ENCODE results near the gene SLC22A23.
A peak's percentile ranks its signal among the peaks of the same experiment; 100 is the strongest.

Gene SLC22A23

DNA sequence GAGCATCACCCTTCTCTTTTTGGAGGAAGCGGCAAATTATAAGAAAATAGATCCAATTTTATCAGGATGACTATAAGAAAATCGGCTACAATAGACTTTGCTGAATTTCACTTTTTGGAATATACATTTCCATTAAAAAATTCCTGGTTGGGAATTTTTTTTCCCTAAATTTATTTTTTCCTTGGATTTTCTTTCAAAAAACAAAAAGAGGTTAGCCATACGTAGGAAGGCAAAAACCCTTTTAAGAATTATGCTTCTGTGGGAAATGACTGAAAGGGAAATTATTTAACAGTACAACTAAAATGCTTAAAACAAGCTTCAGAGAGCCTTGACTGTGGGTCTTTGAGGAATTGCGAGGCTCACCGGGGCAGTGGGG is 86.9 kb downstream of the SLC22A23 start:
- DNase-seq (ENCODE audit: low spot score), result no peak

DNA sequence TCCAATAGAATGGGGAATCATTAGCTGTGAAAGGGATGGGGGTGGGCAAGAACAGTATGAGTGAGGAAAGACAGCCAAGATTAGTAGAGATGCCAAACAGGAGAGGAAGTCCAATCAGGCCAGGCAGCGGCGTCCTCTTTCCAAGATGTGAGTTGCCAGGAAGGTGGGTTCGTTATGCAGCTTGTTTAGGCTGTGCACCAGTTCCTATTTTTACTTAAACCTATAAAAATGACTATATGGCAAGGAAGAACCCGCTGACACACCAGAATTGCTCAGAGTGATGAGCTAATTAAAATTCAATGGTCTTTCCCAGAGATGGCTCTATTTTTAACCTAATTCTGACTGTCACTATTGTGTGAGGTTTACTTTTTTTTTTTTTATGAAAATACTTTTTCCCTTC is 88.2 kb downstream of the SLC22A23 start:
- DNase-seq (ENCODE audit: low spot score), result no peak

DNA sequence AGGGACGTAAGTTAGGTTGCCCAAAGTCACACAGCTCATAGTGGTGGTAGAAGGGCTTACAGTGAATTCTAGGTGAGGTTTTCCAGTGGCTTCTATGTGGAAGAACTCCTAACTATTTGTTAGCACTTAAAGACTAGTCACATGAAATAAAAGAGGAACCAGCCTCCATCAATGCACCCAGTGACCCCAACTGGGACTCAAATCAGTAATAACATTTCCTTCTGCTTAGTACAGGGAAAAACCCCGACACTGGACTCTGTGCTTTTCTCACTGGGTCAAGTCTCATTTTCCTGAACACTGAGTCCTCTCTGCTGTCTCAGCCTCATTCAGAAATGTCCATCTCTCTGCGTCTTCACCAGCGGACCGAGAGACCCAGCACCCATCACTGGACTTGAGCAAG is 89.2 kb downstream of the SLC22A23 start:
- DNase-seq (ENCODE audit: low spot score), result no peak

DNA sequence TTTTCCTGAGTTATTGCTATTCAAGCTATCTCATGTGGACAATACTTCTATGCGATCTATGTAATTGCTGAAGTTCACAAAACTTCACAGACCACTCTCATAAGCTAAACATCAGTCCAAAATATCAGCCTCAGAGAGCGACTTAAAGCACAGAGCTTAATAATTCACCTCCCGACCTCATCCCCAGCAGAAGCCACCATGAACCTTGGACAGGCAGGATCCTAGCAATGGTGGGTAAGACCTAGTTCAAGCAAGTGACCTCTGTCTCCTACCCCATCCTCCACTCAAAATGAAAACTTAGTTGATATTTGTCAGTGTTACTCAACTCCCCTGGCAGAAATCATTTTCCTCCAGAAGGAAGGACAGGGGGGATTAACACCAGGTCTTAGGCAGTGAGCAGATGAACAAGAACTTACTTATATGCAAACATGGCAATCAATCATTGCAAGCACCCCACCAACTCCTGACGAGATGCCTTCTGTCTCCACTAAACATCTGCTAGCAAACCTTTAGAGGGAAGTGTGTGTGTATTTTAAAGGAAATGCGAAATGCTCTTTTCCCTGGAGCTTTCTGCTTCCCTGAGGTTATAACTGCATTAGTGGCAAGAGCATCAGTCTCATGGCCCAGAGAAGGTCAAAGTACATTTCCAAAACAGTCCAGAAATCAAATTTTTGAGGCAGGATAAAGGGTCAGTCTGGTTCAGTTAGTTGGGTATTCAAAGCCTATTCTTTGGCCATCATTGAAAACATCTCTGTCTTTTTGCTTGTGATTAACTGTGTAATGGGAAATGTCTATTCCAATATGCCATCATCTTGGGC is 90.0 kb downstream of the SLC22A23 start:
- no peak for DNase-seq (ENCODE audit: low spot score)

DNA sequence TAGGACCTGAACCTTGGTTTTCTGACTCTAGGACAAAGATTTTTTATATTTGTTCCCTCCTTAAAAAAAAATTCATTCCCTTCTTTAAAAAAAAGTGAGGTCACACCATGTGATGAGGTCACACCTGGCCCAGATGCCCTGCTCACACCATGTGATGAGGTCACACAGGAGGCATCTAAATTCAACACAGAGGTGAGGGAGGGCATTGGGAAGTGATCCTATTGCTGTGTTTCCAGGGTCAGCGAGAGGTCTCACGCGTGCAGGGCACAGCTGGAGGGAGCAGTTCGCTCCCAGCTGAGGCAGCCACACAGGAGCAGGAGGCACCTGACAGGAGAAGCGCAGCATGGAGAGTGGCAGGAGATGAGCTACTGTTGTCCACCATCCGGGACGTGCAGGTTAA is 92.5 kb downstream of the SLC22A23 start:
- no peak for DNase-seq (ENCODE audit: low spot score)

DNA sequence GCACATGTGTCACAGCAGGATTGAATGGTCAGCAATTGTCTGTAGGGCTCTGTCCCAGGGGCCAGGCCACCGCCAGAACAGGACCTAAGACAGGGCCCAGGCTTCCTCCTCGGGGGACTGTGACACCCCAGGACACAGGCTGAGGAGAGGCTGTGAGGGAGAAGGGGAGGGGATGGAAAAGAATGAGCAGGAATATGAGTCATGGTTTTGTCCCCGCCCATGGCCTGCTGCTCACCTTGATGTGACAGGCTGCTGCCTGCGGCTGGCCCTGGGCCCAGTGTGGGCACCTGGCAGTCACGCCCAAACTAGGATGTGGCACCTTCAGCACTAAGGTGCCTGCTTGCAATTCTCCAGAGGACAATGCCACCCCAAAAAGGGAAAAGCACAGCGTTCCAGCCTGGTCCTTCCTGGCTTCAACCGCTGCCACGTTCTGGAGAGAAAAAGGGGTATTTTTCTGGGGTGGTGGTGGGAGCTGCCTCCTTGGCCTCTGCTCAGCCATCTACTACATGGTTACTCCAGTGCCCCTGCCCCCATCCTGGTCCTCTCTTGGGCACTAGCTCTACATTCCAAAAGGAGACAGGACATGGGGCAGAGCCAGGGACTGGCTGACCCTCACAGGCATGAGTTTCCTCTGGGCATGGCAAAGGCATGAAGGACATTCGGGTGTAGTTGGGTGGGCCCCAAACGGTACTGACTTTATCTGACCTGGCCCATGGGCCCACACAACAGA is 93.4 kb downstream of the SLC22A23 start:
- DNase-seq (ENCODE audit: low spot score), result no peak

DNA sequence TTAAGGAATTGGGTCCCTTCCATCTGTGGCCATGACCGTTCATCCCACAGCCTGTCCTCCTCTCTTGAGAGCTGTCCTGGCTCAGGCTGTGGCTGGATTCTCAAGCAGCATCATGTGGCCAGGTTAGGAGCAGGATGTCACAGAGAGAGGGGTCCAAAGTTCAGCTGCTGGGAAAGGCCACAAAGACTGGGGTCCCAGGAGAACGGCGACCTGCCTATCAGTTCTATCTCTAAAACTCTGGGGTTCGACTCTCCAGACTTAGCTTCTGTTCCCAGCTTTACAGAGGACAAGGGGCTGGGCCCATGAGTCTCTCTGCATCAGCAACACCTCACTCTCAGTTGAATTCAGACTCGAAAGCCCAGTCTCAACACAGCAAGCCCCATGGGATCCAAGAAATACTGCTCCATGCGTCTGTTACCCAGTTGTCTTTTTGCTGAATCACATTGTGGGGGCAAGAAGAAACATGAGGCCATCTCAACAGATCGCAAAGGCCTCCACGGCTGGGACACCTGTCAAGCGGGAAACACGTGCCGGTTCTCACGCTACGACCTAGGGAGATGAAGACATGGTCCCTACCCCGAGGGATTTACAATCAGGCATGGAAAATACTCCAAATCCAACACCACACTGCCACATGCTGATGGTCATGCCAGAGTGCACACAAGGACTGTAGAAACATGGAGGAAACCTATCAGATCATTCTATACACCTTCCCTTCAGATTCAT is 95.4 kb downstream of the SLC22A23 start:
- DNase-seq (ENCODE audit: low spot score), result no peak

DNA sequence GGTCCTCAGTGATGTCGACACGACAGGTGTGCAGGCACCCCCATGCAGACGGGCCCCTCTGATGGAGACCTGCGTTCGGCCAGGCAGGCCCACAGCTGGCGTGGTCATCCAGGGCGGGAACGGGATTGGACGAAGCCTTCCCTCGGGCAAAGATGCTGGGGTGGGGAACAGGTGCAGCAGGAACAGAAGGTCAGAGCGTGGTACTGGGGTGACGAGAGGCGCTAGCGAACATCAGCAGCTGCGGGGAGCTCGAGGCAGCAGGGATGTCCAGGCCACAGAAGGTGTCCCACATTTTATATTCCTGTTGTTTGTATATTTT is 96.2 kb downstream of the SLC22A23 start:
- DNase-seq (ENCODE audit: low spot score), result no peak

DNA sequence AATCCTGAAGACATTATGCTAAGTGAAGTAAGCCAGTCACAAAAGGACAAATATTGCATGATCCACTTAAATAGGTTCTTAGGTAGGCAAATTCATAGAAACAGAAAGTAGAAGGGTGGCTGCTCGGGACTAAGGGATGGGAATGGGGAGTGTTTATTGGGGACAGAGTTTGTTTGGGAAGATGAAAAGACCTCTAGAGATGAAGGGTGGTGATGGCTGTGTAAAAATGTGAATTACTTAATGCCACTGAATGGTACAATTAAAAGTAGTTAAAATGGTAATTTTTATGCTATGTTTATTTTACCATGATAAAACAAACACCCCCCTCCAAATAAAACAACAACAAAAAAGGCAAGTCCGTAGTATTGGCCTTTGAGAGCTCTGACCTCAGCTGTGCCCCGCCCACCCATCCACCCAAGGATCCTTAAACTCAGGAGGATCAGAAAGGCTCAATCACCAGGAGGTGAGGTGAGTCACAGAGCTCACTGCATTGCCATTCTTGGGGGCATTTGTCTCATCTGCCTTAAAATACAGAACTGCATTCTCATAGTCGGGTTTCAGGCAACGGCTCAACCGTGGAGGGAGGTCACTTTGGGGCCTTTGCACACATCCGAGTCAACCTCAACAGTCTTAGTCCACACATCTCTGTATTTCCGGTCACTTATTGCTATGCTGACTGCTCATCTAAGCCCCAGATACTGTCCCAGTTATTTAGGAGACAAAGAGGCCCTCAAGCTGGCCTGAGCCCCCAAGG is 96.7 kb downstream of the SLC22A23 start:
- DNase-seq (ENCODE audit: low spot score), result no peak

DNA sequence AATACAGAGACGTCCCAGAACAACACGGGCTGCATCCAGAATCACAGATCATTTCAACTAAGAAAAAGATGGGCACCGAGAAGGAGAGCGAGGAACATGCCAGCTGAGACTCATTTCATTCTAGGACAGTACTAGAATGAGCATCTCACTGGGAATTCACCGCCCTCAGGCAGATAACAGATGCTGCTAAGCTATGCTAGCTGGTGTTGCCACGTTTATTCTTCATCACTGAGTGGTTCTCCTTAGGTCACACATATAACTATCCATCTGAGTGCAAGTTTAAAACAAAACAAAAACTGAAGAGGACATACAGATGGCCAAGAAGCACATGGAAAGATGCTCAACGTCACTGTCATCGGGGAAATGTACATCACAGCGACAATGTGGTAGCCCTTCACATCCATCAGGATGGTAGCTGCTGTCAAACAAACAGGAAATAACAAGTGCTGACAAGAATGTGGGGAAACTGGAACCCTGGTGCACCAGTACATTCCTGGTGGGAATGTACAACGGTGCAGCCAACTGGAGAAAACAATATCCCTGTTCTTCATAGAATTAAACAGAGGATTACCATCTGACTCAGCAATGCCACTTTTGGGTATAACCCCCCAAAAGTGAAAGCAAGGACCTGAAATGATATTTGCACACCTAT is 97.6 kb downstream of the SLC22A23 start:
- no peak for DNase-seq (ENCODE audit: low spot score)

DNA sequence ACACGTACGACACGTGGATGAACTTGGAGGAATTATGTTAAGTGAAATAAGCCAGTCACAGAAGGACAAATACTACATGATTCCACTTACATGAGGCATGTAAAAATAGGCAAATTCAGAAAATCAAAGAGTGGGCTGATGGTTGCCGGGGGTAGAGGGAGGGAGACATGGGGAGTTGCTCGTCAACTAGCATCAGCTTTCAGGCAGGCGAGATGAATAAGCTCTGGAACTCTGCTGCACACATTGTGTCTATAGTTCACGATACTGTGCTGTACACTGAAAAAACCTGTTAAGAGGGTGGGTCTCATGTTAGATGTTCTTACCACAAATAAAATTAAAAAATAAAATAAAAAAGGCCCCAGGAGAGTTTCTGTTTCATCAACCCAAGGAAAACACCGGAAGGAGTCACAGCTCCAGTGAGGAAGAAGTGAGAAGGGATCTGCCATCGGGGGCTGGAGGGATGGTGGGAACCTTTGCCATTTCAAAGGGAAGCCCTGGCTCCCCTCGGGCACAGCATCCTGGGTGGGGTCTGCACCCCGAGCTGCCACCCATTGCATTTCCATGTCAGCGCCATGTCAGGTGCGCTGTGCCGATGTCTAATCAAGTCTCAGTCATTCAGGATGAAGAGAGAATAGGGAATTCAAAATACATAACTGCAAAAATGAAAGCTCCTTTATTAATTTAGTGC is 98.3 kb downstream of the SLC22A23 start:
- DNase-seq (ENCODE audit: low spot score), result no peak

DNA sequence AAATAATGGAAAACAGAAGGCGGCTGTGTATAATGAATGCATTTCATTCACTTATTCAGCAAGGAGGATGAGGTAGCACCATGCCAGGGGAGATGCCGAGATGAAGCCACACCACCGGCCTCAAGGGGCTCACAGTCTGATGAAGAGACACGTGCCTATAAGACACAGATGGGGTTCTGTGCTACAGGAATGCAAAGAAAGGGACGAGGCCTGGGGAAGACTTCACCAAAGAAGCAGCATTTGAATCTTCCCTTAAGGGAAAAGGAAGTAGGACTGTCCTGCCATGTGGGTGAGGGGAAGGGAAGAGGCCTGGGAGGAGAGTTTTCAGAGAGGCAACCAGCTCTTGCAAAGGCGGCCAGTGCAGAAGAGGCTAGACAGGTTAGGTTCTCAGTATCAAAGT is 99.2 kb downstream of the SLC22A23 start:
- DNase-seq (ENCODE audit: low spot score), result no peak

DNA sequence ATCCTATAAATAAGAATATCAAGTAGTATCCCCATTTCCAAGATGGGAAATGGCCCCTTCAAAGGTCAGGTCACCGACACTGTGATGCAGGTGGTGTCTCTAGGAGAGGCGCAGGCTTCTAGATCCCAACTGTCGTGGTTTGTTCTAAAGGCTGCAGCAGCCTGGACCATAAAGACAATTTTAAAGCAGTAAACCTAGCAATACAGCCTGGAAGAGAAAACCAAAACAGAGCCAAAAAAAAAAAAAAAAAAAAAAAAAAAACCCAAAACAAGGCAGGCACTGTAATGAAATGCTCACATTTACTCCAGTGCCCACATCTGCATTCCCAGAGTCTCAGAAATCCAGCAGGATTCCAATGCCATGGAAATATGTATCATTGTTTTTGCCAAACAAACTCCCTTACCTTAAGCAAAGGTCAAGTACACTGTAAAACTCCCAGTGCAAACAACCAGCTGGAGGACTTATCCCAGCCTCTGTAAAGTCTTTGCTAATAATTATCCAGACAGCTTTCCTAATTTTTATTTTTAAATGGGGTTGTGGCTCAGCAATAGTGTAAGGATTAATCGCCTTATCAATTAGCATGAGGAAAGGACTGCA is 99.9 kb downstream of the SLC22A23 start:
- no peak for DNase-seq (ENCODE audit: low spot score)

DNA sequence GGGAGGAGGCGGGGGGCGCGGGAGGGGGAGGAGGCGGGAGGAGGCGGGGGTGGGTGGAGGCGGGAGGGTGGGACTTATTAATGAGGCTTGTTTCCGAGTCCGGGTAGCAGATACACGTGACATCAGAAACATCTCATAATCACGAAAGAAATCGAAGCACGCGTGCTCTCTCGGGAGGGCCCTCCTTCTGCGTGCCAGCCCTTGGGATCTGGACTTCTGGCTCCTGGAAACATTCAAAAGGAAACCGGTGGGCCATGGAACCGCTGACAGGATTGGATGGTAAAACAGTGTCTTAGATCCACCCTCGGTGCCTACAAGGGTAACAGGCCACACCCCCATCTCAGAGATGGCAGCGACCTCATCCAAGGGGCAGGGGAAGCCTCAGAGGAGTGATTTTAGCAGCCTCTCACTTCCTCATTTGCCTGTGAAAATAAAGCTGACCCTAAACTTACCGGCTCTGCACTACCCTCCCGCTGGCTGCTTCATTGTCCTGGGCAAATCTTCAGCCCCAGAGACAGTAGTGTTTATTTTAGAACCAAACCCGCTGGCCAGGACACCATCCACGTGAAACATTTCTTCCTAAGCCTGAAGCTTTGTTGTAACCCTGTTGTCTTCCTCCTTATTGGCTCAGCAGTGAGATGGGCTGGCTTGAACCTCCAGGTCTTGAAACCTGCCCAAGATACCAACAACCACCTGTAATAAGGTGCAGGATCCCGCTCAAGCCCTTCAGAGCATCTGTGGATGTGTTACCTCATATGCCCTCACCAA is 100.6 kb downstream of the SLC22A23 start:
- DNase-seq (ENCODE audit: low spot score), result peak; percentile 88

DNA sequence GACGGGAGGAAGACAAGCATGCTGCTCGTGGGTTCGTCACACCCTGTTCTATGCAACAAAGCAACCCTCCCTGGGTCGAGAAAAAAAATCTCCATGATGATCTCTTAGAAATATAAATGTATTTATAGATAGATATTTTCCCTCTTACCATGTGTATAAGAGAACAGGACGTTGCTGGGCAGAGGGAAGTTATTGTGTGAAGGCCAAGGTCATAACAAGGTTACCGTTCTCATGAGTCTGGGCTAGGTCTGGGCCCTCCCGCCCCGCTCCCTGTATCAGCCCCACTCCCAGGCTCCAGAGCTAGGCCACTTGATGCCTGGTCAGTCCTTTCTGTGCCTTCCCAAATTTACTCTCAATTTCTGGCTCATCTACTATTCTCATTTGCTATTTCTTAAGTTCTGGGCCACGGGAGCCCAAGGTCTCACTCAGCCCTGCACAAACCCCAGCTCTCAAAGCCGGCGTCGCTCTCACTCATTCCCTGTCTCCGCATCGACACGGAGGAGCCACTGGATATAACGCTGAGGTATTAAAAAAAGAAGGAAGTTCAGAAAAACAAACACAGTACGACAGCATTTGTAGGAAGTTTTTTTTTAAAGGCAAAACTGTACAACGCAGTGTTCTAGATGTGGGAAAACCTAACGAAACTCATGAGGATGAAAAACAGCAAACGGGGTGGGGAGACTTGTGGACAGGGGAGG is 101.3 kb downstream of the SLC22A23 start:
- peak; percentile 75 for DNase-seq (ENCODE audit: low spot score)

DNA sequence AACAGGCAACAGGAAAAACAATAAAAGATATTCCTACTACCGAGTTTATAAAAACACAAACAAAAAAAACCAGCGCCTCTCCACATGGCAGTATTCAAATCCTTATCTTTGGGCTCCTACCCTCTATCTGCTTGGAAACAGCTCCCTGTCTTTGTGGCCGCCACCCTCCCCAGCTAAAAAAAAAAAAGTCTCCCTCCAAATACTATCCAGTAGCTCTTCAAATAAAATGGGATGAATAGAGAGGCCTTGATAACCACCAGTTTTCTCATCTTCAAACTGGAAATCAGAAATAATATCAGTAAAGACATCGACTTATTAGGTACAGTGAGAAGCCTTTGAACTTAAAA is 101.9 kb downstream of the SLC22A23 start:
- DNase-seq (ENCODE audit: low spot score), result no peak

DNA sequence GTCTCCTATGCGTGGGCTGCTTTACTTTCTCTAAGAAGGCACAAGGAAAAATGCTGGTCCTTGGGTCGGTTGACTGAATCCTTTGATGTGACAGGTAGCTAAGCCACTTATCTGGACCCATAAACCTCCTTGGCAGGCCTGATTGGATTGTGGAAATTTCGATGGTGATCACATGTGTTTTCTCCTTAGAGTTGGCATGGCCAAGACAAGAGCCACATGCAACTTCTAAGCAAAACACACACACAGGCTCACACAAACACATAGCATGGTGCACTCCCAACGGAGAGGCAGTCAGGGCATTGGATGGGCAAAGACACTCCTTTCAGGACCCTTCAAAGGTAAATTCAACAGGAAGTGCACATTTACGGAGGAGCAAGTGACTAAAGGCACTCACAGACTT is 102.9 kb downstream of the SLC22A23 start:
- DNase-seq (ENCODE audit: low spot score), result no peak

DNA sequence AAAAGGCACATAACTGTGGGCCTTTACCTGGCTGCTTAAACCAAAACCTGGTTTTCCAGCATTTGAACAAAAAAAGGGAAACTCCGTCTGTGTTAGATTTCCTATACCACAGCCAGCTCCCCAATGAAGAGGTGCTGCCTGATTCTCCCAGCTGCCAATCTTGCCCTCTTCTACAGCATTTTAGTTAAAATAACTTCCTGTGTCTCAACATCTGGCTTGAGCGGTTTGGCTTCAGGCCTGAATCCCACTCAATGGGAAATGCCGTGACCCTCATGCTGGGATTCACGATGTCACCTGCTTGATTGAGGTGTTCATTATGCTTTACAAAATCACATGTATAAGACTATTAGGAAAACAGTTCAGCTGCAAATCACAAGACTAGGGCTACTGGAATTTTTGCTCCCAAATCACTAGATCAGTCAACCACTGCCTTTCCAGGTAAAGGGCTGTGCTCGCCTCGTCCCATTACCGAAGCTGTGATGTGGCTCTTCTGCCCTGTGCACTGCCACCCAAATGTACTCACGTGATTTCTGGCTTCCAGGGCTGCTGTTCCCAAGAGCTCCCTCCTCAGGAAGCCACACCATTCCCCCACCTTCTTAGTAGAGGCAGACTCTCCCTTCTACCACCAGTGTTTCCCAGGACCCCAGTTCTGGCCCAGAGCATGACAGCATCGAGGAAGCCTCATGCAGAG is 103.5 kb downstream of the SLC22A23 start:
- DNase-seq (ENCODE audit: low spot score), result no peak

DNA sequence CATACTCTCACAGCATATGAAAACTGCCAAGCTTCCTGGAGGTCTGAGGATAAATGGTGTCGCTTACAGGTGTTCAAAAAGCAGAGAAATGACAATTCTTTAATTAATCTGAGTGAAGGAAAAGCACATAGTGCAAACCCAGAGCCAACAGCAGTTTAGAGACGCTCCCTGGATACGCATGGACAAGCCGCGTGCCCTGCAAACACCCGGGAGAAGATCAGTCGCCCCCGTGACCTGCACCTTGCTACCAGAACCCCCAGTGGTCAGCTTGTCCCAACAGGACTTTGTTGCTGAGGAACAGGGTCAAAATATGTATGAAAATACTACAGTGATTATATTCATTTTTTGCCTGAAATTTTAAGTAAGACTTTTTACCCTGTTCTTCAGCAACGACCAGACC is 104.2 kb downstream of the SLC22A23 start:
- DNase-seq (ENCODE audit: low spot score), result no peak

All from globus pallidus (tissue), 1 donor.